H1 (cell line): ENCODE results near the gene PRDX2. TPM values are rescaled to one million over a fixed set of nuclear protein-coding genes. Genes with fewer than 3 reads are reported as not detected.

ENCODE experiments used
- CTCF ChIA-PET: fragments of 300-600 bp; sonication (Branson Sonifier 250); formaldehyde crosslinking; loops from one replicate; lab custom pipeline; 2021; ENCODE audit not compliant: partially characterized antibody; lab: Charles Lee
- POLR2A ChIA-PET: fragments of 300-600 bp; sonication (Branson Sonifier 250); formaldehyde crosslinking; loops from one replicate; lab custom pipeline; 2021; ENCODE audit warnings: inconsistent platforms; ENCODE audit not compliant: partially characterized antibody; lab: Charles Lee
- DNase-seq, 2 experiments: peaks; one replicate each; pipeline versions ENCODE4 v3.0.0 to v3.0.0-alpha.2; 2010 to 2022; ENCODE audit warnings: low spot score in 2 of 2, low read depth in 1 of 2, mixed read lengths in 1 of 2
- FAIRE-seq: peaks from 2 replicates; lab custom pipeline; 2011; peaks lifted over from hg19 to GRCh38; lab: Jason Lieb, UNC
- H2AFZ ChIP-seq: 2 replicates; pipeline ENCODE4 v1.8.1; 2012; ENCODE audit warnings: low read length, inconsistent platforms
- H2AK5ac ChIP-seq: 2 replicates; pipeline ENCODE4 v1.6.1; 2013; ENCODE audit warnings: low read depth, low read length
- H2BK120ac ChIP-seq: replicated peaks from 2 replicates; pipeline ENCODE3; 2013; ENCODE audit warnings: low read depth, low read length, inconsistent platforms
- H2BK12ac ChIP-seq: 2 replicates; pipeline ENCODE4 v1.6.1; 2013; ENCODE audit warnings: low read depth, low read length
- H2BK15ac ChIP-seq: 2 replicates; pipeline ENCODE4 v1.6.1; 2013; ENCODE audit warnings: low read length
- H2BK20ac ChIP-seq: 2 replicates; pipeline ENCODE4 v1.6.1; 2013; ENCODE audit warnings: low read length
- H2BK5ac ChIP-seq: 2 replicates; pipeline ENCODE4 v1.6.1; 2013; ENCODE audit warnings: low read depth, low read length
- H3K14ac ChIP-seq: 2 replicates; pipeline ENCODE4 v1.6.1; 2013; ENCODE audit warnings: inconsistent platforms; ENCODE audit not compliant: insufficient read length
- H3K18ac ChIP-seq: 2 replicates; pipeline ENCODE4 v1.6.1; 2013; ENCODE audit warnings: low read length; ENCODE audit errors: extremely low read depth
- H3K23ac ChIP-seq: 2 replicates; pipeline ENCODE4 v1.6.1; 2013; ENCODE audit warnings: inconsistent platforms; ENCODE audit not compliant: insufficient read length
- H3K23me2 ChIP-seq: 2 replicates; pipeline ENCODE4 v1.6.1; 2013; ENCODE audit warnings: low read depth, low read length
- H3K27ac ChIP-seq: 2 replicates; pipeline ENCODE4 v1.6.1; 2011; ENCODE audit warnings: low read depth, low read length, inconsistent platforms
- H3K27me3 ChIP-seq, 4 experiments: replicated peaks in 1 of 4; 1 replicate in 1 of 4; 2 replicates in 3 of 4; pipeline versions ENCODE4 v1.6.1 to v1.8.1; 2011 to 2013; ENCODE audit warnings: low read length in 3 of 4, mild to moderate bottlenecking in 3 of 4, inconsistent platforms in 2 of 4, mixed read lengths in 2 of 4, moderate library complexity in 1 of 4; ENCODE audit not compliant: control insufficient read depth in 3 of 4, insufficient read depth in 3 of 4; ENCODE audit errors: extremely low read depth in 1 of 4
- H3K36me3 ChIP-seq, 4 experiments: 2 replicates each; pipeline versions ENCODE4 v1.6.1 to v1.8.1; 2011 to 2013; ENCODE audit warnings: mild to moderate bottlenecking in 4 of 4, low read length in 3 of 4, moderate library complexity in 2 of 4, control low read depth in 1 of 4, inconsistent platforms in 1 of 4; ENCODE audit not compliant: insufficient read depth in 4 of 4, control insufficient read depth in 2 of 4
- H3K4ac ChIP-seq: replicated peaks from 2 replicates; pipeline ENCODE3; 2013; ENCODE audit warnings: low read length, low read depth, mixed read lengths, inconsistent platforms; ENCODE audit not compliant: insufficient read length
- H3K4me1 ChIP-seq, 4 experiments: replicated peaks in 1 of 4; 1 replicate in 1 of 4; 2 replicates in 3 of 4; pipeline versions ENCODE4 v1.6.1 to v1.8.1; 2011 to 2013; ENCODE audit warnings: low read length in 3 of 4, inconsistent platforms in 2 of 4, mixed read lengths in 1 of 4; ENCODE audit not compliant: insufficient read depth in 4 of 4, control insufficient read depth in 3 of 4
- H3K4me2 ChIP-seq, 2 experiments: 2 replicates each; pipeline versions ENCODE4 v1.6.1 to v1.8.1; 2011 to 2013; ENCODE audit warnings: low read depth in 2 of 2, low read length in 2 of 2, control low read depth in 1 of 2, inconsistent platforms in 1 of 2, mild to moderate bottlenecking in 1 of 2; ENCODE audit not compliant: insufficient read depth in 1 of 2
- H3K4me3 ChIP-seq, 4 experiments: fragments of 200-600, 300-600 bp in 1 of 4; sonication (generic), shearing (Covaris generic), sonication (Bioruptor Twin) in 1 of 4; 2 replicates each; pipeline versions ENCODE4 v1.5.1 to v1.8.1; 2011 to 2016; ENCODE audit warnings: low read length in 4 of 4, low read depth in 3 of 4, control low read depth in 2 of 4, inconsistent platforms in 2 of 4, mild to moderate bottlenecking in 2 of 4, mixed read lengths in 1 of 4, moderate library complexity in 1 of 4; ENCODE audit not compliant: insufficient read depth in 2 of 4; ENCODE audit errors: extremely low read depth in 1 of 4
- H3K56ac ChIP-seq: replicated peaks from 2 replicates; pipeline ENCODE3; 2013; ENCODE audit warnings: low read depth, mild to moderate bottlenecking, mixed read lengths, low read length, inconsistent platforms; ENCODE audit not compliant: insufficient read length
- H3K79me1 ChIP-seq: 2 replicates; pipeline ENCODE4 v1.6.1; 2013; ENCODE audit warnings: low read depth, low read length, control low read depth
- H3K79me2 ChIP-seq, 2 experiments: 2 replicates each; pipeline versions ENCODE4 v1.6.1 to v1.8.1; 2012 to 2013; ENCODE audit warnings: low read length in 2 of 2, mild to moderate bottlenecking in 2 of 2, inconsistent platforms in 1 of 2; ENCODE audit not compliant: insufficient read depth in 2 of 2, control insufficient read depth in 1 of 2
- H3K9ac ChIP-seq, 4 experiments: replicated peaks in 1 of 4; 1 replicate in 1 of 4; 2 replicates in 3 of 4; pipeline versions ENCODE4 v1.6.1 to v1.8.1; 2011 to 2013; ENCODE audit warnings: low read depth in 3 of 4, low read length in 3 of 4, control low read depth in 2 of 4, mild to moderate bottlenecking in 2 of 4, moderate library complexity in 2 of 4, inconsistent platforms in 1 of 4; ENCODE audit errors: extremely low read depth in 1 of 4
- H3K9me3 ChIP-seq, 2 experiments: 2 replicates each; pipeline versions ENCODE4 v1.6.1 to v1.8.1; 2012 to 2013; ENCODE audit warnings: mild to moderate bottlenecking in 2 of 2, moderate library complexity in 2 of 2, control low read depth in 1 of 2, inconsistent platforms in 1 of 2, low read depth in 1 of 2, low read length in 1 of 2, mixed read lengths in 1 of 2; ENCODE audit not compliant: insufficient read depth in 2 of 2
- H4K20me1 ChIP-seq, 2 experiments: replicated peaks in 1 of 2; 2 replicates each; pipeline versions ENCODE3 to v1.8.1; 2011 to 2013; ENCODE audit warnings: inconsistent platforms in 2 of 2, low read length in 2 of 2, mild to moderate bottlenecking in 1 of 2; ENCODE audit not compliant: insufficient read depth in 2 of 2, control insufficient read depth in 1 of 2
- H4K5ac ChIP-seq: 2 replicates; pipeline ENCODE4 v1.6.1; 2013; ENCODE audit warnings: low read length, low read depth, mixed read lengths, inconsistent platforms; ENCODE audit not compliant: insufficient read length
- H4K8ac ChIP-seq: 2 replicates; pipeline ENCODE4 v1.8.0; 2013; ENCODE audit warnings: mild to moderate bottlenecking, moderate library complexity, low read length, inconsistent platforms; ENCODE audit not compliant: insufficient read depth; ENCODE audit errors: extremely low read depth
- H4K91ac ChIP-seq: replicated peaks from 2 replicates; pipeline ENCODE3; 2013; ENCODE audit warnings: low read length, mixed read lengths, inconsistent platforms; ENCODE audit not compliant: insufficient read length
- CTBP2 ChIP-seq: IDR thresholded peaks from 2 replicates; pipeline ENCODE4 v1.7.0; 2011; ENCODE audit warnings: borderline replicate concordance, mild to moderate bottlenecking, moderate library complexity, mixed read lengths, low read length; ENCODE audit not compliant: insufficient read depth, insufficient read length
- EP300 ChIP-seq, 2 experiments: IDR thresholded peaks; 1 replicate in 1 of 2; 2 replicates in 1 of 2; pipeline ENCODE4 v1.6.1; 2011 to 2012; ENCODE audit warnings: low read depth in 2 of 2, low read length in 2 of 2, mild to moderate bottlenecking in 2 of 2, borderline replicate concordance in 1 of 2, inconsistent platforms in 1 of 2, moderate library complexity in 1 of 2
- GABPA ChIP-seq: IDR thresholded peaks from 2 replicates; pipeline ENCODE4 v1.6.1; 2011; ENCODE audit warnings: mild to moderate bottlenecking, low read length, moderate library complexity, borderline replicate concordance; ENCODE audit not compliant: insufficient read depth
- KDM4A ChIP-seq: IDR thresholded peaks from one replicate; pipeline ENCODE4 v1.7.1; 2012; ENCODE audit warnings: low read depth, mild to moderate bottlenecking, moderate library complexity, low read length, inconsistent platforms; ENCODE audit not compliant: severe bottlenecking
- MAFK ChIP-seq: IDR thresholded peaks from 2 replicates; pipeline ENCODE4 v1.6.1; 2012; ENCODE audit warnings: low read depth, mild to moderate bottlenecking, improper control_type of control experiment, low read length
- TAF1 ChIP-seq: IDR thresholded peaks from 2 replicates; pipeline ENCODE4 v1.6.1; 2011; ENCODE audit warnings: mild to moderate bottlenecking, low read depth, low read length
- TEAD4 ChIP-seq: IDR thresholded peaks from 2 replicates; pipeline ENCODE4 v1.6.1; 2012; ENCODE audit warnings: low read depth, low read length, inconsistent platforms, mixed read lengths
- WGBS, 2 experiments: shearing (Covaris generic) in 1 of 2; methylation state at CpG; one replicate each; pipeline versions ENCODE4 v1.1.6 to v1.1.7; 2013 to 2015; ENCODE audit warnings: low lambda C conversion rate in 2 of 2, mixed read lengths in 2 of 2, inconsistent platforms in 1 of 2, low coverage in 1 of 2, missing lambda C conversion rate in 1 of 2; ENCODE audit not compliant: insufficient replicate concordance in 2 of 2, insufficient coverage in 1 of 2, insufficient read length in 1 of 2; ENCODE audit errors: extremely low coverage in 1 of 2, missing lambda C conversion rate in 1 of 2; 5-methylcytosine and 5-hydroxymethylcytosine counted together
- polyA plus RNA-seq, 7 experiments: library from polyadenylated mRNA; depleted of rRNA in 3 of 7; stranded (reverse) in 5 of 7; unstranded in 2 of 7; fragments of >200 nt in 5 of 7; fragments of 200-250 nt in 2 of 7; gene quantifications; 1 replicate in 5 of 7; 2 replicates in 1 of 7; 4 replicates in 1 of 7; pipeline versions ENCODE4 v1.2.1 to v1.2.3, GENCODE V29; 2011 to 2013; ENCODE audit warnings: missing spikeins in 2 of 7, mixed read lengths in 2 of 7
- total RNA-seq: library from RNA; stranded (reverse); fragmentation: NEBNext Ultra II Directional; extraction: Animal tissue kit (Norgen Biotek cat#: 25700); gene quantifications from 2 replicates; pipeline ENCODE4 v1.2.1, GENCODE V29; 2021
- TF ChIP-seq, protein P1 (sequence below): IDR thresholded peaks from 2 replicates; pipeline ENCODE4 v1.6.1; 2012; ENCODE audit warnings: inconsistent platforms

The PRDX2 gene
- total and polyA plus RNA-seq, 2 of the 8 experiments (the other 6 are each of a cell fraction or from before 2014, with no cell fraction given), result 380 to 748 TPM

DNA sequence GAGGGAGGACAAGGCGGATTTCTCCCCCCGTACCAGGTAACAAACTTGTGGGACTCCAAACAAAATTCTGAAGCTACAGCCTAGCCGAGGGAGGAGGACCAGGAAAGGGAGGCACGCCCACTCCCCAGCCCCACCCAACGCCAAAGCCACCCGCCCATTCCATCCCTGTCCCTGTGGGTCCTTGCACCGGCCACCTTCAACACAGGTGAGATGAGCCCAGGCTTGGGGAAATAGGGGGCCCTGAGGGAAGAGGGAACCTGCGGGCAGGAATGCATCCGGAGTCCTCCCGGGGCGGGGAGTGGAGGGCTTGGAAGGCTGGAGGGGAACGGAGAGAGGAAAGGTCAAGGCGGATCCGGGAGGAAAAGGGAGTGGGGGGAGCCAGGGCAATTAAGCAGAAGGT is 50.0 kb downstream of the PRDX2 start, which contains the start of gene BEST2:
Gene BEST2, plus strand, starts transcription at position 157 of the 400 bp plus-strand sequence. CDS start 802 bp downstream, outside the sequence.
- ChIA-PET CTCF (interaction anchor here (0.8 to 17.5 kb wide), 5 partner anchors 10 to 73 kb away, joined by 3 to 288 read pairs (median 6); partner anchors contain the start of genes JUNB, PRDX2, RNASEH2A and THSD8), POLR2A (interaction anchor here (0.7 to 10.3 kb wide), 16 partner anchors 9 to 126 kb away, joined by 3 to 104 read pairs (median 6); partner anchors contain the start of genes DHPS, FBXW9, GET3 and JUNB)
- Histone ChIP-seq H2BK15ac (peak within 1 kb of the TSS; percentile 65), H2AK5ac (peak within 1 kb of the TSS; percentile 86; the same call in 1 of the 2 replicates), H2BK20ac (0 out of 2 replicates have a peak within 1 kb of the TSS, but pooled peaks have one; percentile 5), H3K4me2 (peak within 1 kb of the TSS; percentile 70 to 74), H2BK120ac (no peak within 1 kb of the TSS), H3K23ac (no peak within 1 kb of the TSS), H4K5ac (no peak within 1 kb of the TSS), H2BK5ac (peak within 1 kb of the TSS; percentile 39; the same call in 1 of the 2 replicates), H2BK12ac (peak within 1 kb of the TSS; percentile 63; the same call in 1 of the 2 replicates), H3K14ac (no peak within 1 kb of the TSS), H4K91ac (no peak within 1 kb of the TSS), H2AFZ (peak within 1 kb of the TSS; percentile 95; the same call in 1 of the 2 replicates), H4K20me1 (peaks cover 0 to 2% of the 10 kb centered on the region in 2 experiments), H3K23me2 (peaks cover 8% of the 10 kb centered on the region), H3K4me3 (peak within 1 kb of the TSS; percentile 45 to 63 (median 47)), H3K36me3 (peaks cover 0 to 10% (median 5%) of the 10 kb centered on the region in 4 experiments; a peak in 4 of 8 replicates), H3K9me3 (no peaks in the 10 kb centered on the region), H3K18ac (peak within 1 kb of the TSS; percentile 60), H3K27ac (no peak within 1 kb of the TSS), H3K4me1 (peaks cover 0 to 10% (median 4%) of the 10 kb centered on the region in 4 experiments; a peak in 4 of 7 replicates), H3K79me2 (no peaks in the 10 kb centered on the region), H3K4ac (peak within 1 kb of the TSS; percentile 69), H4K8ac (peak within 1 kb of the TSS; percentile 65), H3K56ac (no peak within 1 kb of the TSS), H3K9ac (peak within 1 kb of the TSS in 1 of 4 experiments; percentile 45; a peak in 2 of 7 replicates), H3K79me1 (no peaks in the 10 kb centered on the region), H3K27me3 (no peaks in the 10 kb centered on the region; a peak in 3 of 7 replicates)
- FAIRE-seq, result no peak
- 8% methylated on average over 8 of the region's 14 CpGs; no CpG with 5 or more reads in 1 of the 2 experiments for WGBS, 2 experiments
- peak in 1 of 2 experiments; percentile 77 for DNase-seq
- TF ChIP-seq, protein P1, sequence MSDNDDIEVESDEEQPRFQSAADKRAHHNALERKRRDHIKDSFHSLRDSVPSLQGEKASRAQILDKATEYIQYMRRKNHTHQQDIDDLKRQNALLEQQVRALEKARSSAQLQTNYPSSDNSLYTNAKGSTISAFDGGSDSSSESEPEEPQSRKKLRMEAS, result no peak
- TF ChIP-seq KDM4A (peak; percentile 47), CTBP2 (peak; percentile 29), MAFK (no peak), EP300 (IDR thresholded peaks at IDR 0.05; ENCODE audit: borderline replicate concordance in 1 of 2, low read depth in 2 of 2, low read length in 2 of 2) (no peak), TEAD4 (0 out of 2 replicates have a peak, but pooled peaks have one; percentile 33), TAF1 (0 out of 2 replicates have a peak, but pooled peaks have one; percentile 20), GABPA (0 out of 2 replicates have a peak, but pooled peaks have one; percentile 55)
